Kidney (tissue), 14 donors: ENCODE results near the gene KLHDC2. TPM values are rescaled to one million over a fixed set of nuclear protein-coding genes. Genes with fewer than 3 reads are reported as not detected.
"Not testable (repeated sequence)": the region's sequence is repeated elsewhere in the genome, so short reads cannot be mapped to it uniquely, and the experiment has no call there.

Experiments used
- DNase-seq, 5 donors: peaks; one replicate each; pipeline ENCODE4 v3.0.0-alpha.2; 2013 to 2020
- FAIRE-seq: peaks from 2 replicates; lab custom pipeline; 2012; peaks lifted over from hg19 to GRCh38; lab: Jason Lieb, UNC
- H3K27ac ChIP-seq, 2 donors: one replicate each; pipeline ENCODE4 v1.7.0; 2013; ENCODE audit warnings: low read depth in 2 of 2, low read length in 2 of 2, inconsistent platforms in 1 of 2
- H3K27me3 ChIP-seq: one replicate; pipeline ENCODE4 v1.7.1; 2013; ENCODE audit warnings: low read length, inconsistent platforms; ENCODE audit not compliant: control insufficient read depth, insufficient read depth
- H3K36me3 ChIP-seq, 3 donors: one replicate each; pipeline versions ENCODE4 v1.7.0 to v1.7.1; 2013; ENCODE audit warnings: low read length in 3 of 3, control low read depth in 1 of 3, inconsistent platforms in 1 of 3; ENCODE audit not compliant: insufficient read depth in 3 of 3, control insufficient read depth in 2 of 3
- H3K4me1 ChIP-seq, 3 donors: one replicate each; pipeline versions ENCODE4 v1.7.0 to v1.7.1; 2013; ENCODE audit warnings: low read length in 3 of 3, inconsistent platforms in 1 of 3, low read depth in 1 of 3; ENCODE audit not compliant: control insufficient read depth in 2 of 3, insufficient read depth in 2 of 3
- H3K4me3 ChIP-seq, 3 donors: one replicate each; pipeline versions ENCODE4 v1.7.0 to v1.8.1; 2013; ENCODE audit warnings: low read length in 3 of 3, control low read depth in 1 of 3, inconsistent platforms in 1 of 3
- H3K9ac ChIP-seq, 3 donors: one replicate each; pipeline versions ENCODE4 v1.7.0 to v1.7.1; 2013; ENCODE audit warnings: low read length in 3 of 3, control low read depth in 1 of 3, inconsistent platforms in 1 of 3
- H3K9me3 ChIP-seq, 3 donors: one replicate each; pipeline versions ENCODE4 v1.7.0 to v1.7.1; 2013; ENCODE audit warnings: low read length in 3 of 3, control low read depth in 1 of 3, inconsistent platforms in 1 of 3; ENCODE audit not compliant: control insufficient read depth in 2 of 3, insufficient read depth in 1 of 3
- CTCF ChIP-seq: IDR thresholded peaks from 3 replicates; pipeline ENCODE4 v1.5.1; 2012; ENCODE audit warnings: mild to moderate bottlenecking, moderate library complexity, borderline replicate concordance; ENCODE audit not compliant: insufficient read depth; ENCODE audit errors: extremely low read depth
- intact Hi-C: fragments of 100-400 bp; cut with DNase I; formaldehyde crosslinking; loops from one replicate; pipeline ENCODE4 v1.11.1; 2022
- polyA plus RNA-seq: library from polyadenylated mRNA; stranded (reverse); fragments of 350-450 nt; fragmentation: Illumina TruSeq; extraction: RNeasy Lipid Tissue Mini Kit (QIAGEN cat#74804); gene quantifications from one replicate; pipeline ENCODE4 v1.2.3, GENCODE V29; 2014; ENCODE audit warnings: low read depth, low replicate concordance; ENCODE audit not compliant: insufficient read depth
- total RNA-seq: library from RNA; stranded (reverse); fragmentation: NEBNext Ultra II Directional; extraction: Animal tissue kit (Norgen Biotek cat#: 25700); gene quantifications from one replicate; pipeline ENCODE4 v1.2.1, GENCODE V29; 2021
- donor health status: control.
- donor health status: control.
- donor health status: control.
- donor health status: control.
- donor health status: control.
- donor health status: DM: yes; HTN: yes; CAD: no.
- donor health status: Normal renal cell carcinoma (clear cell type).

KLHDC2 gene
- total and polyA plus RNA-seq, 2 donors from 2014 or later: 58.7 to 83.4 TPM

DNA sequence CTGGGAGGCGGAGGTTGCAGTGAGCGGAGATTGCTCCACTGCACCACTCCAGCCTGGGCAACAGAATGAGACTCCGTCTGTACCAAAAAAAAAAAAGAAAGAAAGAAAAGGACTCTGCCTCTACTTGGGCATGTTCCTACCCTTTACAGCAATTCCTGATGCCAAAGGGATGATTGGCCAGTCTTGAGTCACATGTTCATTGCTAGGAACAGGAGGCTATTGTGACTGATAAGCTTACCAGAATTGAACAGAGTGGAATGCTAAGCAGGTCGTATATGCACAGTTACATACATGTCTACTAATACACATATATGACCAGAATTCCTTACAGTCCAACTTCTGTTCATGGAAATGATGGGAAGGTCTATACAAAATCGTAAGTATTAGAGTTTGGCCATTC is 40.8 kb upstream of the KLHDC2 start:
- Histone ChIP-seq H3K4me3 (no peak overlapping the region), H3K27ac (no peak overlapping the region), H3K9ac (no peak overlapping the region), H3K36me3 (peaks cover 0 to 16% (median 9%) of the 10 kb centered on the region in 3 donors), H3K27me3 (no peaks in the 10 kb centered on the region), H3K9me3 (no peaks in the 10 kb centered on the region), H3K4me1 (no peaks in the 10 kb centered on the region)
- DNase-seq (no peak), FAIRE-seq (no peak)
- intact Hi-C loops: no loop called here
- no peak for TF ChIP-seq CTCF

DNA sequence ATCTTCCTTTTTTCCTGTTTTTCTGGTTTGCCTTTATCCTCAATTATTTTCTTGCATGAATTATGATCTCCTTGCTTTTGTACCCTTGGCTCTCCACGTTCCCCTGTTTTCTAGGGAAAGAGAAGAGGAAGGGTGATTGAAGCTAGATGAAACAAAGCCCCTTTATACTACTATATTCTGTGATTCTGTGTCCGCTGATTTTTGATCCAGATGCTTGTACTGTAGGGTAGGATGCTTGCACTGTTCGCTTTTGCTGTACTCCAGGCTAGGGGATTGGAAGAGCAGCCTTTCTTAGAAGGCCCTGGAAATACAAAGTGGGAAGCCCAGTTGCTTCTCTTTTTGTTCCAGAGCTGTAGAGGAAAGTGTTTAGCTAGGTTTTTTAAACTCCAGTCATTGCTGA is 35.1 kb upstream of the KLHDC2 start:
- no peak overlapping the region for H3K27ac ChIP-seq
- DNase-seq: no peak
- intact Hi-C loops: no loop called here
- no peak overlapping the region for H3K9ac ChIP-seq
- no peak for FAIRE-seq
- H3K9me3 ChIP-seq: no peaks in the 10 kb centered on the region
- no peak overlapping the region for H3K4me3 ChIP-seq
- TF ChIP-seq CTCF: no peak
- H3K27me3 ChIP-seq: no peaks in the 10 kb centered on the region
- no peaks in the 10 kb centered on the region for H3K4me1 ChIP-seq
- peaks cover 0 to 10% (median 2%) of the 10 kb centered on the region in 3 donors for H3K36me3 ChIP-seq

- no peak overlapping the region for H3K4me3 ChIP-seq
- H3K36me3 ChIP-seq: peaks cover 0 to 10% (median 4%) of the 10 kb centered on the region in 3 donors
- intact Hi-C loops: no loop called here
- no peaks in the 10 kb centered on the region for H3K9me3 ChIP-seq
- H3K27me3 ChIP-seq: no peaks in the 10 kb centered on the region
- no peaks in the 10 kb centered on the region for H3K4me1 ChIP-seq
- no peak overlapping the region for H3K9ac ChIP-seq
- no peak for DNase-seq
- no peak overlapping the region for H3K27ac ChIP-seq
- TF ChIP-seq CTCF: no peak
- no peak for FAIRE-seq
Observed at GRCh38 chr14:49733836-49734235, 34.1 kb upstream of the KLHDC2 start.

DNA sequence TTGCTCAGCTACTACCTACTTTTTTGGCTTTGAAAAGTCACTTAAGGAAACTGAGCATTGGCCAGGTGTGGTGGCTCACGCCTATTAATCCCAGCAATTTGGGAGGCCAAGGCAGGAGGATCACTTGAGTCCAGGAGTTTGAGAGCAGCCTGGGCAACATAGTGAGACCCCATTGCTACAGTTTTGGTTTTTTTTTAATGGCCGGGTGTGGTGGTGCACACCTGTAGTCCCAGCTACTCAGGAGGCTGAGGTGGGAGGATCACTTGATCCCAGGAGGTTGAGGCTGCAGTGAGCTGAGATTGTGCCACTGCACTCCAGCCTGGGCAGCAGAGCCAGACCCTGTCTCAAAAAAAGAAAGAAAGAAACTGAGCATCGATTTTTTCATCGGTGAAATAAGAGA is 32.3 kb upstream of the KLHDC2 start:
- H3K4me3 ChIP-seq, FAIRE-seq, H3K27ac ChIP-seq, H3K9ac ChIP-seq, DNase-seq, H3K27me3 ChIP-seq, intact Hi-C loops, H3K9me3 ChIP-seq, H3K36me3 ChIP-seq, H3K4me1 ChIP-seq: not testable (repeated sequence)
